GM12872 (cell line): ENCODE results near the gene GRIK1.

Experiments
- CTCF ChIP-seq: IDR thresholded peaks from 3 replicates; pipeline ENCODE4 v1.5.1; 2011; ENCODE audit warnings: low read depth, mild to moderate bottlenecking, low read length, moderate library complexity; ENCODE audit not compliant: insufficient read depth

GRIK1 gene

GRCh38 chr21:29909571-29909970 lies 30.2 kb downstream of the GRIK1 start:
- TF ChIP-seq CTCF = no peak

DNA sequence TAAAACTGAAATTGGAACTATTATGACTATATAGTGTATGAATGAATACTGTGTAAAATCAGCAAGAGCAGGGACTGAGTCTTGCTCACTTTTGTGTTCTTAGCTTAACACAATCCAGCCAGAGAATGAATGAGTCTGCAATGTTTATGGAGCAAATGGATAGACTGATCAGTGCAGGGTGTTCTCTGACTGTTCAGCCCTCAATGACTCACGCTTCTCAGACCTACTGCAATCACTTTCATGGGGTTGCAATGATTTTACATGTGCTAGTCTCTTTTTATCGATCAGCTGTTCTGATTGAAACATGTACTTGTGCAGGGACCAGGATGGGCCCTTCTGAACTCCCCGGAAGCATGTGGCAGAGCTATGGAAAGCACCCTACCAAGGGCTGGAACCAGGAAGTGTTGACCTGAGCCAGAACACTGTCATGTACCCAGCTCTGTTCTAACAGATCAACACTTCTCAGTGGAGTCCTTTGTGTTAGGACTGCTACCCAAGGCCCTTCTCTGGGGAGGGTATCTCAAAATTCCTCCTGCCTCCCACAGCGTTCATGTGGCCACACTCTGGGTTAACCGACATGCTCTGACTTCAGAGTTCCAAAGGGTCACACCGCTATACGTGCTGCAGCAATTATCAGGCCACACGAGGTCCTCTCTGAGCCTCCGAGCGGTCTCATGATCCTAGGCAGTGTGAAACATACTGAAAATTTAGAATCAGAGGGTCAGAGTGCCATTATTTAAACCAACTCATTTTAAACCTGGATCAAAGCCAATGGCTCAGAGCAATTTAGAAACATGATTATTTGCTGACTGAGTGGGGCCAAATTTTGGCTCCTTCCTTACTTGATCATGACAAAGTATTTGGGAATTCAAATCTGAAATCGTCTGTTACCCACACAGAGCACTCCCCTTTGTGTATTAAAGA lies 35.2 kb downstream of the GRIK1 start:
- TF ChIP-seq CTCF = no peak

GRCh38 chr21:29896884-29897283 lies 42.9 kb downstream of the GRIK1 start:
- TF ChIP-seq CTCF = no peak

GRCh38 chr21:29893687-29894086 lies 46.1 kb downstream of the GRIK1 start:
- no peak for TF ChIP-seq CTCF

- no peak for TF ChIP-seq CTCF
Observed at GRCh38 chr21:29892379-29892778, 47.4 kb downstream of the GRIK1 start.

DNA sequence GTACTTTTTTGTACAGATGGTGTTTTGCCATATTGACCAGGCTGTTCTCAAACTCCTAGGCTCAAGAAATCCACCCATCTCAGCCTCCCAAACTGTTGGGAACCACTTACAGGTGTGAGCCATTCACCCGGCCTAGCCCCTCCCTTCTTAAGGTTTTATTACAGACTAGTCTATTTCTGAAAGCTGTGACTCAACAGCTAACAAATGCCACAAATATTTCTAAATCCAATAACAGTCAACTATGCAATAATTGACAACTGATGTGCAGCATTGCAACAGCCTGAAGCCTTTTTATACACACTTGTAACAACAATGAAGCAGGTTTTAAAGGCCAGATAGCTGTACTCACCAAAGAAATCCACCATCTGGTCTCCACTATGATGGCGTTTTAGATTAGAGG lies 51.4 kb downstream of the GRIK1 start:
- TF ChIP-seq CTCF = no peak

GRCh38 chr21:29887313-29888009 lies 52.3 kb downstream of the GRIK1 start:
- no peak for TF ChIP-seq CTCF
